GM18867 (cell line): ENCODE data around the gene TNIK.

Experiments used
- ATAC-seq: cut with Tn5 transposase; IDR thresholded peaks from one replicate; pipeline ENCODE4 v1.9.1; 2021; ENCODE audit warnings: mild to moderate bottlenecking, moderate library complexity; ENCODE audit not compliant: unreplicated experiment

Gene TNIK

GRCh38 chr3:171023566-171023965, 436.6 kb downstream of the TNIK start:
- ATAC-seq = no peak

GRCh38 chr3:171021377-171021776, 438.8 kb downstream of the TNIK start:
- no peak for ATAC-seq

GRCh38 chr3:171018156-171018935, 441.9 kb downstream of the TNIK start:
- ATAC-seq = no peak

GRCh38 chr3:171013822-171014748, 446.1 kb downstream of the TNIK start:
- no peak for ATAC-seq

- no peak for ATAC-seq
Measured at GRCh38 chr3:171011873-171012336, 448.3 kb downstream of the TNIK start.
